HL-60 (cell line): ENCODE measurements around the gene FAM110C.
"Not testable (repeated sequence)": the region's sequence is repeated elsewhere in the genome, so short reads cannot be mapped to it uniquely, and the experiment has no call there.

Experiments
- DNase-seq, 2 experiments: peaks; one replicate each; pipeline ENCODE4 v3.0.0-alpha.2; 2010 to 2020; ENCODE audit warnings: low read depth in 1 of 2, low spot score in 1 of 2
- H3K27ac ChIP-seq: fragments of 250-450 bp; sonication (Bioruptor Pico); replicated peaks from 2 replicates; pipeline ENCODE4 v1.5.1; 2020; ENCODE audit warnings: mild to moderate bottlenecking, moderate library complexity
- H3K27me3 ChIP-seq: fragments of 250-450 bp; sonication (Bioruptor Pico); 2 replicates; pipeline ENCODE4 v1.5.1; 2021; ENCODE audit warnings: mild to moderate bottlenecking, moderate library complexity; ENCODE audit not compliant: insufficient read depth, poor library complexity, severe bottlenecking
- H3K4me3 ChIP-seq: replicated peaks from 2 replicates; pipeline ENCODE4 v1.5.1; 2011; ENCODE audit warnings: mild to moderate bottlenecking, control low read depth, low read length; ENCODE audit not compliant: insufficient read depth
- GABPA ChIP-seq: IDR thresholded peaks from 2 replicates; pipeline ENCODE4 v1.6.1; 2012; ENCODE audit warnings: low read depth
- POLR2AphosphoS5 ChIP-seq: IDR thresholded peaks from 2 replicates; pipeline ENCODE4 v1.6.1; 2012; ENCODE audit warnings: low read depth
- REST ChIP-seq: IDR thresholded peaks from 2 replicates; pipeline ENCODE4 v1.6.1; 2012; ENCODE audit warnings: low read depth; ENCODE audit not compliant: insufficient replicate concordance
- SPI1 ChIP-seq: IDR thresholded peaks from 2 replicates; pipeline ENCODE4 v1.6.1; 2012; ENCODE audit warnings: low read depth, mild to moderate bottlenecking, borderline replicate concordance
- TF ChIP-seq, protein P1 (sequence below): IDR thresholded peaks from one replicate; pipeline ENCODE4 v1.5.1; 2011; ENCODE audit warnings: low read length, control low read depth, inconsistent platforms; ENCODE audit not compliant: insufficient read depth

The FAM110C gene

GRCh38 chr2:80378-80777 lies 34.1 kb upstream of the FAM110C start:
- DNase-seq = no peak
- no peak overlapping the region for H3K27ac ChIP-seq
- no peak overlapping the region for H3K4me3 ChIP-seq
- TF ChIP-seq, protein P1, sequence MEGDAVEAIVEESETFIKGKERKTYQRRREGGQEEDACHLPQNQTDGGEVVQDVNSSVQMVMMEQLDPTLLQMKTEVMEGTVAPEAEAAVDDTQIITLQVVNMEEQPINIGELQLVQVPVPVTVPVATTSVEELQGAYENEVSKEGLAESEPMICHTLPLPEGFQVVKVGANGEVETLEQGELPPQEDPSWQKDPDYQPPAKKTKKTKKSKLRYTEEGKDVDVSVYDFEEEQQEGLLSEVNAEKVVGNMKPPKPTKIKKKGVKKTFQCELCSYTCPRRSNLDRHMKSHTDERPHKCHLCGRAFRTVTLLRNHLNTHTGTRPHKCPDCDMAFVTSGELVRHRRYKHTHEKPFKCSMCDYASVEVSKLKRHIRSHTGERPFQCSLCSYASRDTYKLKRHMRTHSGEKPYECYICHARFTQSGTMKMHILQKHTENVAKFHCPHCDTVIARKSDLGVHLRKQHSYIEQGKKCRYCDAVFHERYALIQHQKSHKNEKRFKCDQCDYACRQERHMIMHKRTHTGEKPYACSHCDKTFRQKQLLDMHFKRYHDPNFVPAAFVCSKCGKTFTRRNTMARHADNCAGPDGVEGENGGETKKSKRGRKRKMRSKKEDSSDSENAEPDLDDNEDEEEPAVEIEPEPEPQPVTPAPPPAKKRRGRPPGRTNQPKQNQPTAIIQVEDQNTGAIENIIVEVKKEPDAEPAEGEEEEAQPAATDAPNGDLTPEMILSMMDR = no peak
- no peak for TF ChIP-seq REST
- TF ChIP-seq SPI1 = no peak
- TF ChIP-seq POLR2AphosphoS5 = no peak
- no peak for TF ChIP-seq GABPA
- no peaks in the 10 kb centered on the region for H3K27me3 ChIP-seq

GRCh38 chr2:71309-72035 lies 25.2 kb upstream of the FAM110C start:
- TF ChIP-seq SPI1 (no peak), GABPA (no peak), POLR2AphosphoS5 (no peak), REST (no peak)
- TF ChIP-seq, protein P1 = no peak
- no peak for DNase-seq

DNA sequence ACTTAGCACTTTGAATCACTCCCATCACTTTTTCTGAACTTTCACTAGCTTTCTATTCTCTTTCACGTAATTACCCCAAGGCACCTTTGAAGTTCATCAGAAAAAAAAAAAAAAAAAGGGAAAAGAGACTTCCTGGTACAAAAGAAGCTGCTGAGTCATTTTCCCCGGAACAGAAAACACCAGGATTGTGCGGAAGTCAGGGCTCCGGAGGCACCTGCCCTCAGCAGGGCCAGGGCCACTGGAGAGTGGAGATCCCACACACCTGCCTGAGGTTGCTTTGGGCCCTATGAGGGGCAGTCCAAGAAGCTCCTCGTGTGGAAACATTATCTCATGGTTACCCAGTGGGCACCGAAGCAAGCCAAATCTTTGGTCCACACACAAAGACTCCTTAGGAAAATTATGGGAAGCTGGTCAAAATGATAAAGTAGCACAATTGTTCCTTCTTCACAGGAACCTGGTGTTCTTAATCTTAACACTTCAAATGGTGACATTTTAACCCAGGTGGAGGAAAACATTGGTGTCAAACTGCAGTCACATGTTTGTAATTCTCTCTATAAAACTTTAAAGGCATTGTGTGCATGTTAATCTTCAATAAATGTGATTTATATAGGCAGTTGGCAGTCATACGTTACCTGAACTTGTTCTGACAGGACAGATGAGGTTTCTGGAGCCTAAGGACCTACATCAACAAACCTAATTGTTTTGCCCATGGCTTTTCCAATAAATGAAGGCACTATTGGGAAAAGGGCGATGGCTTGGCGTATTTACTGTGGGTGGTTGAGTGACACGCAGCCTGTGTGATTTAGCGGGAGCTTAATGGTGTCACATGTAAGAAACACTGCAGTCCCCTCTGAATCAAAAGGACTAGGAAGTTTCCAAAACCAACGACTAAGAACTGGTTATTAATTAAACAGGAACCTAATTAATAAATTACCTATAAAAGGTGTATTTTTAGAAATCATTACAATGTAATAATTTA lies 23.4 kb upstream of the FAM110C start:
- TF ChIP-seq GABPA (no peak), POLR2AphosphoS5 (no peak), REST (no peak), SPI1 (no peak)
- TF ChIP-seq, protein P1 = no peak
- H3K4me3 ChIP-seq = no peak overlapping the region
- H3K27ac ChIP-seq = no peak overlapping the region
- no peaks in the 10 kb centered on the region for H3K27me3 ChIP-seq
- DNase-seq = no peak

More at GRCh38 chr2:71309-72035, 25.2 kb upstream of the FAM110C start:
- H3K27me3 ChIP-seq = no peaks in the 10 kb centered on the region
- H3K4me3 ChIP-seq = no peak overlapping the region
- no peak overlapping the region for H3K27ac ChIP-seq

DNA sequence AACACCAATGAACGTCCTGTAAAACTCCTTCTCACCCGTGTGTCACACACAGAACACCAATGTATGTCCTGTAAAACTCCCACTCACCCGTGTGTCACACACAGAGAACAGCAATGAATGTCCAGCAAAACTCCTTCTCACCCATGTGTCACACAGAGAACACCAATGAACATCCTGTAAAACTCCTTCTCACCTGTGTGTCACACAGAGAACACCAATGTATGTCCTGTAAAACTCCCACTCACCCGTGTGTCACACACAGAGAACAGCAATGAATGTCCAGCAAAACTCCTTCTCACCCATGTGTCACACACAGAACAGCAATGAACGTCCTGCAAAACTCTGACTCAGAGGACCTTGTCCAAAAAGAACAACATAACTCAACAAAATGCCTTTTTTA lies 22.3 kb upstream of the FAM110C start:
- H3K27me3 ChIP-seq, H3K4me3 ChIP-seq, DNase-seq, H3K27ac ChIP-seq: not testable (repeated sequence)
